Measurements from ENCODE around the gene RAPGEF4. TPM values are rescaled to one million over a fixed set of nuclear protein-coding genes. Genes with fewer than 3 reads are reported as not detected.

RAPGEF4 gene
- total and polyA plus RNA-seq, 9 of the 15 experiments (the other 6 are each of a cell fraction or from before 2014, with no cell fraction given): 0.04 to 0.33 (median 0.13) TPM; not detected in 6

- WGBS (ENCODE audit: insufficient coverage, low coverage, missing lambda C conversion rate): 2% methylated on average over 5 of the region's 5 CpGs
- H3K9me1 ChIP-seq (ENCODE audit: control insufficient read depth, insufficient read depth, low read length): no peaks in the 10 kb centered on the region
- intact Hi-C loops (cut with micrococcal nuclease) (no loop called here), in situ Hi-C loops (cut with MboI) (no loop called here)
- H3K9me3 ChIP-seq (replicated peaks; ENCODE audit: control insufficient read depth, insufficient read depth, low read depth, low read length): no peaks in the 10 kb centered on the region
- DNase-seq (ENCODE audit: extremely low read depth in 1 of 4, low spot score in 3 of 4) (no peak), ATAC-seq (no peak), FAIRE-seq (no peak)
- no peaks in the 10 kb centered on the region for H3K79me2 ChIP-seq (ENCODE audit: control insufficient read depth, insufficient read depth, low read length)
- no peaks in the 10 kb centered on the region for H4K20me1 ChIP-seq (replicated peaks; ENCODE audit: control insufficient read depth, insufficient read depth, low read length)
- CTCF ChIA-PET (ENCODE audit: low intra/inter-chr PET ratio): no interaction called here
- no peaks in the 10 kb centered on the region for H3K36me3 ChIP-seq (ENCODE audit: control insufficient read depth, insufficient read depth, low read length)
- H3K4me3 ChIP-seq: no peak overlapping the region
- POLR2A ChIA-PET: no interaction called here
- no peak overlapping the region for H3K9ac ChIP-seq (ENCODE audit: insufficient read depth in 1 of 2, low read depth in 2 of 2, low read length in 2 of 2)
- H2AFZ ChIP-seq (ENCODE audit: low read depth, low read length): no peak overlapping the region
- no TSS peak for BruUV-seq (replicated peaks)
- no peak overlapping the region for H3K27ac ChIP-seq (ENCODE audit: extremely low read depth, low read depth, low read length)
- H3K27me3 ChIP-seq (ENCODE audit: control insufficient read depth in 2 of 2, insufficient read depth in 2 of 2, low read length in 2 of 2): peaks cover 0 to 9% of the 10 kb centered on the region in 2 experiments; a peak in 2 of 5 replicates
- no peak overlapping the region for H3K4me2 ChIP-seq (ENCODE audit: insufficient read depth, low read length)
- H3K4me1 ChIP-seq (replicated peaks in 1 of 2; ENCODE audit: control insufficient read depth in 2 of 2, insufficient read depth in 2 of 2, low read length in 2 of 2): no peaks in the 10 kb centered on the region
- TF ChIP-seq ZNF197 (CRISPR knock-in tag; IDR thresholded peaks at IDR 0.05; ENCODE audit: low read depth): no peak
- no peak for TF ChIP-seq POLR2A (conservative IDR thresholded peaks at IDR 0.05)
- no peak for TF ChIP-seq BDP1 (IDR thresholded peaks at IDR 0.05; ENCODE audit: insufficient read depth, insufficient read length)
- no peak for TF ChIP-seq ZKSCAN3 (CRISPR knock-in tag; IDR thresholded peaks at IDR 0.05)
- no peak for TF ChIP-seq HNRNPH1 (optimal IDR thresholded peaks at IDR 0.05; ENCODE audit: low read depth, low read length)
- no peak for TF ChIP-seq MTF1 (CRISPR knock-in tag; IDR thresholded peaks at IDR 0.05; ENCODE audit: borderline replicate concordance)
- TF ChIP-seq RBM25 (IDR thresholded peaks at IDR 0.05; ENCODE audit: low read depth, low read length, severe bottlenecking): no peak
- TF ChIP-seq ZNF280A (IDR thresholded peaks at IDR 0.05; ENCODE audit: low read depth, partially characterized antibody): no peak
- TF ChIP-seq ZNF41 (CRISPR knock-in tag; conservative IDR thresholded peaks at IDR 0.05): no peak
Observed at GRCh38 chr2:172847188-172847587, 111.5 kb downstream of the RAPGEF4 start.

Data from K562 (cell line).